ENCODE results near the gene COL4A1. TPM values are rescaled to one million over a fixed set of nuclear protein-coding genes. Genes with fewer than 3 reads are reported as not detected.

COL4A1 gene
- total and polyA plus RNA-seq, 2 of the 13 experiments (the other 11 are each of a cell fraction or from before 2014, with no cell fraction given), result not detected

GRCh38 chr13:110206185-110206584 is 100.8 kb downstream of the COL4A1 start (continued):
- TF ChIP-seq ATF4 (CRISPR knock-in tag; IDR thresholded peaks at IDR 0.05) (no peak), TFAP4 (IDR thresholded peaks at IDR 0.05; ENCODE audit: borderline replicate concordance, low read depth) (peak; percentile 43; the same call in 1 of the 2 replicates), FOXO1 (CRISPR knock-in tag; IDR thresholded peaks at IDR 0.05) (no peak), CENPBD1 (CRISPR knock-in tag; IDR thresholded peaks at IDR 0.05; ENCODE audit: borderline replicate concordance, low read depth) (no peak), ZNF605 (CRISPR knock-in tag; IDR thresholded peaks at IDR 0.05) (no peak), HDAC1 (CRISPR knock-in tag; IDR thresholded peaks at IDR 0.05) (0 out of 2 replicates have a peak, but pooled peaks have one; percentile 27), GZF1 (CRISPR knock-in tag; IDR thresholded peaks at IDR 0.05) (no peak), ZNF17 (CRISPR knock-in tag; IDR thresholded peaks at IDR 0.05) (no peak), ZBTB7B (CRISPR knock-in tag; IDR thresholded peaks at IDR 0.05) (no peak), ZNF598 (CRISPR knock-in tag; IDR thresholded peaks at IDR 0.05; ENCODE audit: borderline replicate concordance) (no peak), HNF4G (IDR thresholded peaks at IDR 0.05; ENCODE audit: borderline replicate concordance, low read depth, low read length) (peak; percentile 42; the same call in 1 of the 2 replicates), HNF4G (CRISPR knock-in tag; IDR thresholded peaks at IDR 0.05; ENCODE audit: borderline replicate concordance, low read depth) (no peak), THYN1 (CRISPR knock-in tag; IDR thresholded peaks at IDR 0.05; ENCODE audit: borderline replicate concordance, low read depth) (no peak), HNRNPLL (IDR thresholded peaks at IDR 0.05; ENCODE audit: low read depth, low read length, poor library complexity, severe bottlenecking) (no peak), USF2 (IDR thresholded peaks at IDR 0.05; ENCODE audit: low read depth, low read length) (no peak), USF2 (CRISPR knock-in tag; IDR thresholded peaks at IDR 0.05; ENCODE audit: borderline replicate concordance) (no peak), TCF7L2 (IDR thresholded peaks at IDR 0.05; ENCODE audit: low read depth, low read length) (no peak), GMEB1 (CRISPR knock-in tag; IDR thresholded peaks at IDR 0.05; ENCODE audit: borderline replicate concordance) (0 out of 2 replicates have a peak, but pooled peaks have one; percentile 20), ZNF841 (CRISPR knock-in tag; IDR thresholded peaks at IDR 0.05; ENCODE audit: borderline replicate concordance) (no peak), SOX13 (IDR thresholded peaks at IDR 0.05) (no peak), SOX13 (CRISPR knock-in tag; conservative IDR thresholded peaks at IDR 0.05 in 1 of 2, IDR thresholded peaks at IDR 0.05 in 1 of 2) (no peak), NR2C2 (CRISPR knock-in tag; IDR thresholded peaks at IDR 0.05; ENCODE audit: borderline replicate concordance) (no peak), HNF4A (CRISPR knock-in tag; IDR thresholded peaks at IDR 0.05) (peak; percentile 87)
